D721Med (cell line): ENCODE results near the gene KCNK1.

ENCODE experiments used
- DNase-seq: peaks from one replicate; pipeline ENCODE4 v3.0.0; 2011; ENCODE audit warnings: low spot score; ENCODE audit not compliant: insufficient read length
- FAIRE-seq: peaks from 2 replicates; lab custom pipeline; 2011; peaks lifted over from hg19 to GRCh38; lab: Jason Lieb, UNC
- TF ChIP-seq, protein P1 (sequence below): IDR thresholded peaks from 2 replicates; pipeline ENCODE4 v1.5.1; 2012; ENCODE audit warnings: mild to moderate bottlenecking, control low read depth; ENCODE audit not compliant: insufficient read depth; ENCODE audit errors: missing control alignments

KCNK1 gene

GRCh38 chr1:233656687-233657086 is 42.8 kb downstream of the KCNK1 start:
- FAIRE-seq: no peak
- TF ChIP-seq, protein P1, sequence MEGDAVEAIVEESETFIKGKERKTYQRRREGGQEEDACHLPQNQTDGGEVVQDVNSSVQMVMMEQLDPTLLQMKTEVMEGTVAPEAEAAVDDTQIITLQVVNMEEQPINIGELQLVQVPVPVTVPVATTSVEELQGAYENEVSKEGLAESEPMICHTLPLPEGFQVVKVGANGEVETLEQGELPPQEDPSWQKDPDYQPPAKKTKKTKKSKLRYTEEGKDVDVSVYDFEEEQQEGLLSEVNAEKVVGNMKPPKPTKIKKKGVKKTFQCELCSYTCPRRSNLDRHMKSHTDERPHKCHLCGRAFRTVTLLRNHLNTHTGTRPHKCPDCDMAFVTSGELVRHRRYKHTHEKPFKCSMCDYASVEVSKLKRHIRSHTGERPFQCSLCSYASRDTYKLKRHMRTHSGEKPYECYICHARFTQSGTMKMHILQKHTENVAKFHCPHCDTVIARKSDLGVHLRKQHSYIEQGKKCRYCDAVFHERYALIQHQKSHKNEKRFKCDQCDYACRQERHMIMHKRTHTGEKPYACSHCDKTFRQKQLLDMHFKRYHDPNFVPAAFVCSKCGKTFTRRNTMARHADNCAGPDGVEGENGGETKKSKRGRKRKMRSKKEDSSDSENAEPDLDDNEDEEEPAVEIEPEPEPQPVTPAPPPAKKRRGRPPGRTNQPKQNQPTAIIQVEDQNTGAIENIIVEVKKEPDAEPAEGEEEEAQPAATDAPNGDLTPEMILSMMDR: no peak
- no peak for DNase-seq

DNA sequence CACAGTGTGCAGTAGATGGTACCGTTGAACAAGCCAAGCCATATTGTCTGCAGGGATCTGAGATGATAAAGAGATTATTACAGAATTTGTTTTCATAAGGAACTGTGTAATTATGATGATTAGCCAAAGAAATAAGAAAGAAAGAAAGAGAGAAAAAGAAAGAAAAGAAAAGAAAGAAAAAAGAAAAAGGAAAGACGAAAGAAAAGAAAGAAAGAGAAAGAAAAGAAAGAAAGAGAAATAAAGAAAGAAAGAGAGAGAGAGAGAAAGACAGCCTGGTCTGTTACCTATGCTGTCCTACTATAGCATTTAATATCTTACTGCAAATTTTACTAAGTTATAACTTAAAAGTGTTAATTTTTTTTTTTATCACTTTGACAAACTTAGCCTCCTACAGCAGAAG is 43.6 kb downstream of the KCNK1 start:
- FAIRE-seq: no peak
- TF ChIP-seq, protein P1: no peak
- no peak for DNase-seq

GRCh38 chr1:233659495-233659894 is 45.6 kb downstream of the KCNK1 start:
- DNase-seq (no peak), FAIRE-seq (no peak)
- TF ChIP-seq, protein P1: no peak

- DNase-seq (no peak), FAIRE-seq (no peak)
- TF ChIP-seq, protein P1: no peak
Observed at GRCh38 chr1:233661376-233662159, 47.7 kb downstream of the KCNK1 start.

DNA sequence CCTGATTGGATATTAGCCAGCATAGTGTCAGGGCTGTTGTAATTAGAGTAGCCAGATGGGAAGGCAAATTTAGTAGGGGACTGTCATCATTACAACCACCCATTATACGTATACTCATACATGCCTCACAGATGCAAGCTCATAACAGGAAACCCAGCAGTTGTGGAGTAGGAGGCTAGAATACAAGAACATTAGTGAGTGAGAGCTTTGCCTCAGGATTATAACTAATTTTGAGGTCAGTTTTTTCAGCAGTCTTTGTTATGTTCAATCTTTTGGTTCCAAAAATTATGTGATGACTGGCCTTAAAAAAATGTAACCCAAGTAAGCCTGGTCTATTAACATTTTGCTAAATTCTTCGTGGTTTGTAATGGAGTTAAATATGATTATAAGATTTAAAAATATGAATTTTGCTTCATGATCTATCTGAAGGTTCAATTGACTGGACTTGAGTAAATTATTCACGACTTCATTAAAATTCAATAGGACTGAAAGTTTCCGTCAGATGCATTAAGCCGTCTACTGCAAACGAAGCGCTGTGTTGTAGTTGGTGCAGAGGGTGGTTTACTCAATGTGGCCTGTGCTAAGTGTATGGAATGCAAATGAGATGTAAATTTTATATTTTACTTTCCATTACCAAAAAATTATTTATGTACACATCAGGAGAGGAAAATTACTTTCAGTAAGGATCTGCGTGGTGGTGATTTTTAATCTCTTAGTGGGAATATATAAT is 48.8 kb downstream of the KCNK1 start:
- FAIRE-seq: peak; percentile 70
- TF ChIP-seq, protein P1: no peak
- DNase-seq: no peak

- TF ChIP-seq, protein P1: no peak
- FAIRE-seq (no peak), DNase-seq (no peak)
Observed at GRCh38 chr1:233664253-233664652, 50.3 kb downstream of the KCNK1 start.
